Panc1 (cell line): Measurements from ENCODE around the gene WDR1. TPM values are rescaled to one million over a fixed set of nuclear protein-coding genes. Genes with fewer than 3 reads are reported as not detected.

Source experiments
- ATAC-seq: fragments of 200-7000 bp; cut with Tn5 transposase; 2 replicates; pipeline ENCODE4 v1.9.1; 2020; ENCODE audit warnings: mild to moderate bottlenecking, moderate library complexity
- BruUV-seq: library from RNA; stranded (reverse); fragments of 400-500 nt; replicated peaks from 2 replicates; lab custom pipeline; 2021; lab: Mats Ljungman, UMichigan
- CTCF ChIA-PET: fragments of 300-600 bp; sonication (Branson Sonifier 250); formaldehyde crosslinking; loops from one replicate; lab custom pipeline; 2022; ENCODE audit warnings: antibody characterized with exemption; lab: Charles Lee
- POLR2A ChIA-PET: fragments of 300-600 bp; sonication (Branson Sonifier 250); formaldehyde crosslinking; loops from one replicate; lab custom pipeline; 2022; ENCODE audit warnings: antibody characterized with exemption; lab: Charles Lee
- DNase-seq: peaks from one replicate; pipeline ENCODE4 v3.0.0-alpha.2; 2010; ENCODE audit warnings: low read depth, low spot score
- H3K27ac ChIP-seq: 2 replicates; pipeline ENCODE4 v1.5.1; 2011; ENCODE audit warnings: mild to moderate bottlenecking, low read length, inconsistent platforms
- H3K27me3 ChIP-seq: fragments of 200-500 bp; sonication (Bioruptor generic); 2 replicates; pipeline ENCODE4 v1.6.0; 2014; ENCODE audit warnings: low read length, inconsistent platforms; ENCODE audit not compliant: control insufficient read depth, insufficient read depth
- H3K36me3 ChIP-seq: fragments of 200-500 bp; sonication (Bioruptor generic); 2 replicates; pipeline ENCODE4 v1.5.1; 2014; ENCODE audit warnings: inconsistent platforms, mild to moderate bottlenecking, low read length, moderate library complexity; ENCODE audit not compliant: control insufficient read depth, insufficient read depth
- H3K4me1 ChIP-seq: 2 replicates; pipeline ENCODE4 v1.5.1; 2011; ENCODE audit warnings: inconsistent platforms, mild to moderate bottlenecking, low read length, moderate library complexity; ENCODE audit not compliant: control insufficient read depth, insufficient read depth
- H3K4me3 ChIP-seq, 2 experiments: 2 replicates each; pipeline ENCODE4 v1.5.1; 2011 to 2012; ENCODE audit warnings: low read depth in 2 of 2, low read length in 2 of 2, mild to moderate bottlenecking in 2 of 2, inconsistent platforms in 1 of 2, moderate library complexity in 1 of 2
- H3K9me3 ChIP-seq: fragments of 200-500 bp; sonication (Bioruptor generic); 2 replicates; pipeline ENCODE4 v1.5.1; 2014; ENCODE audit warnings: low read depth, mild to moderate bottlenecking, inconsistent platforms, low read length, moderate library complexity; ENCODE audit not compliant: control insufficient read depth, insufficient read depth
- POLR2AphosphoS5 ChIP-seq: IDR thresholded peaks from 2 replicates; pipeline ENCODE4 v1.6.1; 2012; ENCODE audit warnings: mild to moderate bottlenecking, low read depth, low read length, moderate library complexity
- SIN3A ChIP-seq: IDR thresholded peaks from 2 replicates; pipeline ENCODE4 v1.6.1; 2012; ENCODE audit warnings: low read depth, mild to moderate bottlenecking, low read length, moderate library complexity, borderline replicate concordance; ENCODE audit not compliant: insufficient read depth
- TCF7L2 ChIP-seq: IDR thresholded peaks from 2 replicates; pipeline ENCODE4 v1.6.1; 2011; ENCODE audit warnings: mild to moderate bottlenecking, low read depth, low read length, inconsistent platforms
- in situ Hi-C: cut with HindIII; loops from 2 replicates; pipeline ENCODE4 v1.10.0; 2016; ENCODE audit warnings: low sequenced_read_pairs, low pct_unique_long_range_greater_than_20kb
- intact Hi-C: fragments of 100-400 bp; cut with micrococcal nuclease; formaldehyde crosslinking; loops from one replicate; pipeline ENCODE4 v1.10.0; 2022; ENCODE audit not compliant: unreplicated experiment
- total RNA-seq: library from RNA; stranded (reverse); gene quantifications from one replicate; pipeline ENCODE4 v1.2.1, GENCODE V29; 2021; ENCODE audit not compliant: unreplicated experiment
- TF ChIP-seq, protein P1 (sequence below), 2 experiments: IDR thresholded peaks; 2 replicates each; pipeline ENCODE4 v1.6.1; 2011 to 2012; ENCODE audit warnings: low read depth in 2 of 2, control low read depth in 1 of 2, low read length in 1 of 2, mild to moderate bottlenecking in 1 of 2, moderate library complexity in 1 of 2; ENCODE audit not compliant: insufficient read depth in 1 of 2
- TF ChIP-seq, protein P2 (sequence below): fragments of 450-650 bp; IDR thresholded peaks from 2 replicates; pipeline ENCODE4 v1.5.1; 2017; ENCODE audit warnings: mild to moderate bottlenecking

Gene WDR1
- total RNA-seq, 1 experiment from 2014 or later, result 260 TPM

DNA sequence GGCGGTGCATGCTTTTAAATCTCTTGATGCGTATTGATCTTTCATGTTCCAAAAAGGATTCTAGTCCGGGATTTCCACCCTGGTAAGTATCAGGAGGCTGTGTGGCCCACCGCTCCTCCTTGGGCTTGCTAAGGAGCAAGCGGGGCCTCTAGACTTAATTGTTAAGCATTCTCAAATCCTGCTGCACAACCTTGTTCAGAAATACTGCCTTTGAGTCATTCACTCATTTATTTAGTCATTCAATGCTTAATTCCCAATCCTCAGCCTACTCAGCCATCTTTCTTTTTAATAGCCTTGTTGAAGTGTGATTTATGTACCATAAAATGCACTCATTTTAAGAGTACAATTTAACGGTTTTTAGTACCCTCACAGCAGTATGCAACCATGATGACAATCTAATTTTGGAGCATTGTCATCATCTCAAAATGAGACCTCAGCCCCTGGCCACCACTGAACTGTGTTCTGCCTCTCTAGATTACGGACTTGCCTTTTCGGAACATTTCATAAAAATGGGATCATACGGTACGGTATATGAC lies 79.7 kb downstream of the WDR1 start:
- ChIA-PET CTCF (no interaction called here), POLR2A (no interaction called here)
- Histone ChIP-seq H3K9me3 (no peaks in the 10 kb centered on the region), H3K27ac (no peak overlapping the region), H3K36me3 (no peaks in the 10 kb centered on the region), H3K4me1 (no peaks in the 10 kb centered on the region; the same call in 1 of the 2 replicates), H3K4me3 (no peak overlapping the region), H3K27me3 (no peaks in the 10 kb centered on the region)
- TF ChIP-seq, protein P1, sequence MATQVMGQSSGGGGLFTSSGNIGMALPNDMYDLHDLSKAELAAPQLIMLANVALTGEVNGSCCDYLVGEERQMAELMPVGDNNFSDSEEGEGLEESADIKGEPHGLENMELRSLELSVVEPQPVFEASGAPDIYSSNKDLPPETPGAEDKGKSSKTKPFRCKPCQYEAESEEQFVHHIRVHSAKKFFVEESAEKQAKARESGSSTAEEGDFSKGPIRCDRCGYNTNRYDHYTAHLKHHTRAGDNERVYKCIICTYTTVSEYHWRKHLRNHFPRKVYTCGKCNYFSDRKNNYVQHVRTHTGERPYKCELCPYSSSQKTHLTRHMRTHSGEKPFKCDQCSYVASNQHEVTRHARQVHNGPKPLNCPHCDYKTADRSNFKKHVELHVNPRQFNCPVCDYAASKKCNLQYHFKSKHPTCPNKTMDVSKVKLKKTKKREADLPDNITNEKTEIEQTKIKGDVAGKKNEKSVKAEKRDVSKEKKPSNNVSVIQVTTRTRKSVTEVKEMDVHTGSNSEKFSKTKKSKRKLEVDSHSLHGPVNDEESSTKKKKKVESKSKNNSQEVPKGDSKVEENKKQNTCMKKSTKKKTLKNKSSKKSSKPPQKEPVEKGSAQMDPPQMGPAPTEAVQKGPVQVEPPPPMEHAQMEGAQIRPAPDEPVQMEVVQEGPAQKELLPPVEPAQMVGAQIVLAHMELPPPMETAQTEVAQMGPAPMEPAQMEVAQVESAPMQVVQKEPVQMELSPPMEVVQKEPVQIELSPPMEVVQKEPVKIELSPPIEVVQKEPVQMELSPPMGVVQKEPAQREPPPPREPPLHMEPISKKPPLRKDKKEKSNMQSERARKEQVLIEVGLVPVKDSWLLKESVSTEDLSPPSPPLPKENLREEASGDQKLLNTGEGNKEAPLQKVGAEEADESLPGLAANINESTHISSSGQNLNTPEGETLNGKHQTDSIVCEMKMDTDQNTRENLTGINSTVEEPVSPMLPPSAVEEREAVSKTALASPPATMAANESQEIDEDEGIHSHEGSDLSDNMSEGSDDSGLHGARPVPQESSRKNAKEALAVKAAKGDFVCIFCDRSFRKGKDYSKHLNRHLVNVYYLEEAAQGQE (IDR thresholded peaks at IDR 0.05; ENCODE audit: insufficient read depth in 1 of 2, low read depth in 2 of 2, low read length in 1 of 2), result no peak
- no peak for TF ChIP-seq TCF7L2
- TF ChIP-seq, protein P2, sequence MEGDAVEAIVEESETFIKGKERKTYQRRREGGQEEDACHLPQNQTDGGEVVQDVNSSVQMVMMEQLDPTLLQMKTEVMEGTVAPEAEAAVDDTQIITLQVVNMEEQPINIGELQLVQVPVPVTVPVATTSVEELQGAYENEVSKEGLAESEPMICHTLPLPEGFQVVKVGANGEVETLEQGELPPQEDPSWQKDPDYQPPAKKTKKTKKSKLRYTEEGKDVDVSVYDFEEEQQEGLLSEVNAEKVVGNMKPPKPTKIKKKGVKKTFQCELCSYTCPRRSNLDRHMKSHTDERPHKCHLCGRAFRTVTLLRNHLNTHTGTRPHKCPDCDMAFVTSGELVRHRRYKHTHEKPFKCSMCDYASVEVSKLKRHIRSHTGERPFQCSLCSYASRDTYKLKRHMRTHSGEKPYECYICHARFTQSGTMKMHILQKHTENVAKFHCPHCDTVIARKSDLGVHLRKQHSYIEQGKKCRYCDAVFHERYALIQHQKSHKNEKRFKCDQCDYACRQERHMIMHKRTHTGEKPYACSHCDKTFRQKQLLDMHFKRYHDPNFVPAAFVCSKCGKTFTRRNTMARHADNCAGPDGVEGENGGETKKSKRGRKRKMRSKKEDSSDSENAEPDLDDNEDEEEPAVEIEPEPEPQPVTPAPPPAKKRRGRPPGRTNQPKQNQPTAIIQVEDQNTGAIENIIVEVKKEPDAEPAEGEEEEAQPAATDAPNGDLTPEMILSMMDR, result no peak
- TF ChIP-seq POLR2AphosphoS5, result no peak
- TF ChIP-seq SIN3A, result no peak
- in situ Hi-C loops, result no loop called here
- BruUV-seq, result no TSS peak
- DNase-seq (no peak), ATAC-seq (no peak)
- intact Hi-C loops, result no loop called here

DNA sequence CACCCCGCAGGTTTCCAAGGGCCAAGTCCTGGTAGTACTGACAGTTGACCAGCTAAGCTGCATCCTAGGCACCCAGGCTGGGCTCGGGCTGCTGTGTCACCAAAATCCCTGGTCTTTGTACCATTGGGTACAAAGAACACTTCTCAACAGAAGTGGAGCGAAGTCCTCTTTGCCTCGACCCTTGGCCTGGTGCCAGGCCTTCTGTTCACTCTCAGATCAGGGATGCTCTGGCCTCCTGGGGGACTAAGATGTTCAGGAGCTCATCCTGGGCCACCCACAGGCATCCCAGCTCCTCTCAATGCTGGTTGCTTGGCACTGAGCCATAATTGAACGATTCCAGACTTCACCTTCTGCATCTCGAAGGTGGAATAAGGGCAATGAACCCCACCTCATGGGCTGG lies 81.5 kb downstream of the WDR1 start:
- Histone ChIP-seq H3K4me1 (no peaks in the 10 kb centered on the region; the same call in 1 of the 2 replicates), H3K27me3 (no peaks in the 10 kb centered on the region), H3K27ac (no peak overlapping the region), H3K9me3 (no peaks in the 10 kb centered on the region), H3K4me3 (no peak overlapping the region), H3K36me3 (no peaks in the 10 kb centered on the region)
- no TSS peak for BruUV-seq
- no peak for ATAC-seq
- intact Hi-C loops (no loop called here), in situ Hi-C loops (no loop called here)
- CTCF ChIA-PET, result no interaction called here
- POLR2A ChIA-PET, result no interaction called here
- no peak for DNase-seq
- TF ChIP-seq SIN3A (no peak), POLR2AphosphoS5 (no peak), TCF7L2 (no peak)
- TF ChIP-seq, protein P2, result no peak
- TF ChIP-seq, protein P1 (IDR thresholded peaks at IDR 0.05; ENCODE audit: insufficient read depth in 1 of 2, low read depth in 2 of 2, low read length in 1 of 2), result no peak
